B cell (primary cell): ENCODE results near the gene CHRNA4.

Experiments
- CTCF ChIP-seq: fragments of 200-600 bp; IDR thresholded peaks from one replicate; pipeline ENCODE4 v1.8.0; 2022; ENCODE audit warnings: antibody characterized with exemption, mild to moderate bottlenecking
- EZH2 ChIP-seq: IDR thresholded peaks from 2 replicates; pipeline ENCODE4 v1.6.1; 2012; ENCODE audit warnings: borderline replicate concordance, low read depth, mild to moderate bottlenecking, moderate library complexity, low read length; ENCODE audit not compliant: insufficient read depth, poor library complexity, severe bottlenecking

- no peak for TF ChIP-seq CTCF
- no peak for TF ChIP-seq EZH2
Observed at GRCh38 chr20:63297371-63297781, 63.8 kb downstream of the CHRNA4 start.
